Keratinocyte (primary cell): ENCODE measurements around the gene BTNL8. TPM values are rescaled to one million over a fixed set of nuclear protein-coding genes. Genes with fewer than 3 reads are reported as not detected.
"Not testable (repeated sequence)": the region's sequence is repeated elsewhere in the genome, so short reads cannot be mapped to it uniquely, and the experiment has no call there.

Source experiments
- DNase-seq: peaks from one replicate; pipeline ENCODE4 v3.0.0-alpha.2; 2011; ENCODE audit warnings: low read depth, missing footprints, low spot score
- FAIRE-seq: peaks from 2 replicates; lab custom pipeline; 2011; peaks lifted over from hg19 to GRCh38; lab: Jason Lieb, UNC
- H2AFZ ChIP-seq: 2 replicates; pipeline ENCODE4 v1.6.0; 2012; ENCODE audit warnings: low read length, control low read depth, inconsistent platforms; ENCODE audit not compliant: control insufficient read depth
- H3K27ac ChIP-seq: 2 replicates; pipeline ENCODE4 v1.5.1; 2011; ENCODE audit warnings: low read length; ENCODE audit not compliant: control insufficient read depth, insufficient read depth
- H3K27me3 ChIP-seq: 3 replicates; pipeline ENCODE4 v1.6.0; 2011; ENCODE audit warnings: low read length; ENCODE audit not compliant: control insufficient read depth, insufficient read depth; ENCODE audit errors: extremely low read depth
- H3K36me3 ChIP-seq, 2 experiments: 2 replicates in 1 of 2; 3 replicates in 1 of 2; pipeline ENCODE4 v1.5.1; 2011; ENCODE audit warnings: low read length in 2 of 2, mild to moderate bottlenecking in 1 of 2; ENCODE audit not compliant: control insufficient read depth in 2 of 2, insufficient read depth in 2 of 2; ENCODE audit errors: extremely low read depth in 1 of 2
- H3K4me1 ChIP-seq: 3 replicates; pipeline ENCODE4 v1.5.1; 2011; ENCODE audit warnings: low read length; ENCODE audit not compliant: control insufficient read depth, insufficient read depth; ENCODE audit errors: extremely low read depth
- H3K4me2 ChIP-seq: 3 replicates; pipeline ENCODE4 v1.6.0; 2011; ENCODE audit warnings: low read depth, low read length; ENCODE audit not compliant: control insufficient read depth, insufficient read depth; ENCODE audit errors: extremely low read depth
- H3K4me3 ChIP-seq, 3 experiments: fragments of 200-600 bp in 1 of 3; sonication (generic) in 1 of 3; 2 replicates in 2 of 3; 3 replicates in 1 of 3; pipeline ENCODE4 v1.5.1; 2011 to 2016; ENCODE audit warnings: low read length in 3 of 3, mild to moderate bottlenecking in 3 of 3, control low read depth in 2 of 3, inconsistent platforms in 1 of 3, low read depth in 1 of 3, mixed read lengths in 1 of 3, mixed run types in 1 of 3, moderate library complexity in 1 of 3; ENCODE audit not compliant: control insufficient read depth in 2 of 3, insufficient read depth in 2 of 3; ENCODE audit errors: extremely low read depth in 1 of 3
- H3K79me2 ChIP-seq: 2 replicates; pipeline ENCODE4 v1.6.0; 2012; ENCODE audit warnings: low read length; ENCODE audit not compliant: control insufficient read depth, insufficient read depth
- H3K9ac ChIP-seq: 3 replicates; pipeline ENCODE4 v1.6.0; 2011; ENCODE audit warnings: low read length; ENCODE audit not compliant: control insufficient read depth, insufficient read depth; ENCODE audit errors: extremely low read depth
- H3K9me1 ChIP-seq: 3 replicates; pipeline ENCODE4 v1.6.0; 2011; ENCODE audit warnings: low read length; ENCODE audit not compliant: control insufficient read depth, insufficient read depth; ENCODE audit errors: extremely low read depth
- H3K9me3 ChIP-seq: 2 replicates; pipeline ENCODE4 v1.5.1; 2012; ENCODE audit warnings: low read depth, low read length; ENCODE audit not compliant: control insufficient read depth
- H4K20me1 ChIP-seq: 3 replicates; pipeline ENCODE4 v1.6.0; 2011; ENCODE audit warnings: low read length; ENCODE audit not compliant: control insufficient read depth, insufficient read depth; ENCODE audit errors: extremely low read depth
- EZH2 ChIP-seq: IDR thresholded peaks from one replicate; pipeline ENCODE4 v1.6.1; 2012; ENCODE audit warnings: inconsistent platforms, mild to moderate bottlenecking, low read length, moderate library complexity
- dilution Hi-C: fragments of 300-500 bp; cut with MboI; formaldehyde crosslinking; loops from one replicate; pipeline ENCODE4 v1.7.0; 2020; ENCODE audit warnings: low sequenced_read_pairs; ENCODE audit not compliant: extremely low pct_ligation_motif_present
- polyA plus RNA-seq, 5 experiments: library from polyadenylated mRNA; depleted of rRNA in 3 of 5; stranded (reverse) in 3 of 5; stranded (forward) in 1 of 5; unstranded in 1 of 5; fragments of >200 nt; gene quantifications; 1 replicate in 1 of 5; 2 replicates in 3 of 5; 3 replicates in 1 of 5; pipeline versions ENCODE4 v1.2.1 to v1.2.3, GENCODE V29; 2011 to 2012; ENCODE audit warnings: missing spikeins in 2 of 5, low read depth in 1 of 5, low replicate concordance in 1 of 5
- TF ChIP-seq, protein P1 (sequence below), 3 experiments: IDR thresholded peaks in 1 of 3; conservative IDR thresholded peaks in 1 of 3; optimal IDR thresholded peaks in 1 of 3; 2 replicates in 2 of 3; 3 replicates in 1 of 3; pipeline versions ENCODE3 to v1.5.1; 2011; ENCODE audit warnings: low read length in 3 of 3, mild to moderate bottlenecking in 3 of 3, moderate library complexity in 2 of 3, control low read depth in 1 of 3, inconsistent platforms in 1 of 3; ENCODE audit not compliant: insufficient read depth in 2 of 3; ENCODE audit errors: extremely low read depth in 1 of 3

Gene BTNL8
- polyA plus RNA-seq, 1 donor (not counting 4 experiments of a cell fraction or from before 2014, with no cell fraction given): not detected

DNA sequence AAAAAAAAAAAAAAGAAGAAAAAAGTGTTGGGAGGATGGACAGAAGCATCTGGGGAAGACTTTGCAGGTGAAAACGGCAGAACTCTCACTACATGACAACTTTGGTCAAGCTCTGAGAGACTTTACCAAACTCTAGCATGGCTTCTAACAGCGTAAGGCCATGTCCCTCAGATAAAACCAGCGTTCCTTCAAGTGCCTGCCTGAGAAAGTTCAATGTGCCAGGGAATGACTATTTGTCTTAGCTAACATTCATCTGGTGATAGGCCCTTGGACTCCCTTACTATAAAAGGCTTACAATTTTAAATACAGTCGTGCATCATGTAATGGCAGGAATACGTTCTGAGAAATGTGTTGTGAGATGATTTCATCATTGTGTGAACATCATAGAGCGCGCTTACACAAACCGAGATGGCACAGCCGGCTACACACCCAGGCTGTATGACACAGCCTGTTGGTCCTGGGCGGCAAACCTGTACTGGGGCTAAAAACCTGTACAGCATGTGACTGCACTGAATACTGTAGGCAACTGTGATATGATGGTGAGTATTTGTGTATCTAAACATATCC lies 23.0 kb upstream of the BTNL8 start:
- Histone ChIP-seq H4K20me1 (no peaks in the 10 kb centered on the region), H3K9me3 (no peaks in the 10 kb centered on the region), H3K27ac (no peak overlapping the region), H3K27me3 (no peaks in the 10 kb centered on the region), H2AFZ (no peak overlapping the region), H3K4me3 (no peak overlapping the region), H3K9ac (no peak overlapping the region), H3K4me1 (no peaks in the 10 kb centered on the region), H3K4me2 (no peak overlapping the region), H3K79me2 (no peaks in the 10 kb centered on the region), H3K9me1 (no peaks in the 10 kb centered on the region), H3K36me3 (no peaks in the 10 kb centered on the region)
- no peak for FAIRE-seq
- TF ChIP-seq EZH2: no peak
- TF ChIP-seq, protein P1, sequence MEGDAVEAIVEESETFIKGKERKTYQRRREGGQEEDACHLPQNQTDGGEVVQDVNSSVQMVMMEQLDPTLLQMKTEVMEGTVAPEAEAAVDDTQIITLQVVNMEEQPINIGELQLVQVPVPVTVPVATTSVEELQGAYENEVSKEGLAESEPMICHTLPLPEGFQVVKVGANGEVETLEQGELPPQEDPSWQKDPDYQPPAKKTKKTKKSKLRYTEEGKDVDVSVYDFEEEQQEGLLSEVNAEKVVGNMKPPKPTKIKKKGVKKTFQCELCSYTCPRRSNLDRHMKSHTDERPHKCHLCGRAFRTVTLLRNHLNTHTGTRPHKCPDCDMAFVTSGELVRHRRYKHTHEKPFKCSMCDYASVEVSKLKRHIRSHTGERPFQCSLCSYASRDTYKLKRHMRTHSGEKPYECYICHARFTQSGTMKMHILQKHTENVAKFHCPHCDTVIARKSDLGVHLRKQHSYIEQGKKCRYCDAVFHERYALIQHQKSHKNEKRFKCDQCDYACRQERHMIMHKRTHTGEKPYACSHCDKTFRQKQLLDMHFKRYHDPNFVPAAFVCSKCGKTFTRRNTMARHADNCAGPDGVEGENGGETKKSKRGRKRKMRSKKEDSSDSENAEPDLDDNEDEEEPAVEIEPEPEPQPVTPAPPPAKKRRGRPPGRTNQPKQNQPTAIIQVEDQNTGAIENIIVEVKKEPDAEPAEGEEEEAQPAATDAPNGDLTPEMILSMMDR (optimal IDR thresholded peaks at IDR 0.05 in 1 of 3, IDR thresholded peaks at IDR 0.05 in 1 of 3, conservative IDR thresholded peaks at IDR 0.05 in 1 of 3; ENCODE audit: extremely low read depth in 1 of 3, insufficient read depth in 2 of 3, low read length in 3 of 3): no peak
- dilution Hi-C loops: no loop called here
- no peak for DNase-seq

DNA sequence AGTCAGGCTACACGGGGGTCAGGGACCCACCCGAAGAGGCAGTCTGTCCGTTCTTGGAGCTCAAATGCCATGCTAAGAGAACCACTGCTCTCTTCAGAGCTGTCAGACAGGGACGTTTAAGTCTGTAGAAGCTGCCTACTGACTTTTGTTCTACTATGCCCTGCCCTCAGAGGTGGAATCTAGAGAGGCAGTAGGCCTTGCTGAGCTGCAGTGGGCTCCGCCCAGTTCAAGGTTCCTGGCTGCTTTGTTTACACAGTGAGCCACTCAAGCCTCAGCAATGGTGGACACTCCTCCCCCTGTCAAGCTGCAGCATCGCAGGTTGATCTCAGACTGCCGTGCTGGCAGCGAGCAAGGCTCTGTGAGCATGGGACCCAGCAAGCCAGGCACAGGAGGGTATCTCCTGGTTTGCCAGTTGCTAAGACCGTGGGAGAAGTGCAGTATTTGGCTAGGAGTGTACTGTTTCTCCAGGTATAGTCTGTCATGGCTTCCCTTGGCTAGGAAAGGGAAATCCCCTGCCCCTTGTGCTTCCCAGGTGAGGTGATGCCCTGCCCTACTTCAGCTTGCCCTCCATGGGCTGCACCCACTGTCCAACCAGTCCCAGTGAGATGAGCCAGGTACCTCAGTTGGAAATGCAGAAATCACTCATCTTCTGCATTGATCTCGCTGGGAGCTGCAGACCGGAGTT lies 13.0 kb upstream of the BTNL8 start:
- H3K4me2 ChIP-seq, H3K36me3 ChIP-seq, H3K4me3 ChIP-seq, H2AFZ ChIP-seq, H3K9ac ChIP-seq, H4K20me1 ChIP-seq, FAIRE-seq, H3K9me1 ChIP-seq, H3K79me2 ChIP-seq, H3K4me1 ChIP-seq, DNase-seq, H3K27me3 ChIP-seq, dilution Hi-C loops, H3K9me3 ChIP-seq, H3K27ac ChIP-seq: not testable (repeated sequence)
